GM18498 (cell line): Measurements from ENCODE around the gene LMAN2L.

Experiments
- ATAC-seq: cut with Tn5 transposase; IDR thresholded peaks from one replicate; pipeline ENCODE4 v1.9.1; 2021; ENCODE audit warnings: mild to moderate bottlenecking, moderate library complexity; ENCODE audit not compliant: unreplicated experiment

The LMAN2L gene

GRCh38 chr2:96715658-96716057 lies 24.2 kb downstream of the LMAN2L start:
- no peak for ATAC-seq

- ATAC-seq: no peak
These were observed 28.9 kb downstream of the LMAN2L start for GRCh38 chr2:96710985-96711384.

- ATAC-seq: no peak
These were observed 36.7 kb downstream of the LMAN2L start for GRCh38 chr2:96703021-96703751.

GRCh38 chr2:96702098-96702785 lies 37.6 kb downstream of the LMAN2L start:
- no peak for ATAC-seq

- no peak for ATAC-seq
These were observed 38.2 kb downstream of the LMAN2L start for GRCh38 chr2:96701636-96702035.

GRCh38 chr2:96700086-96700485 lies 39.8 kb downstream of the LMAN2L start:
- ATAC-seq: no peak

- ATAC-seq: no peak
These were observed 40.2 kb downstream of the LMAN2L start for GRCh38 chr2:96699621-96700020.

GRCh38 chr2:96699021-96699420 lies 40.8 kb downstream of the LMAN2L start:
- ATAC-seq: no peak

- no peak for ATAC-seq
These were observed 41.5 kb downstream of the LMAN2L start for GRCh38 chr2:96698221-96698861.

GRCh38 chr2:96697476-96697875 lies 42.4 kb downstream of the LMAN2L start:
- ATAC-seq: no peak

- no peak for ATAC-seq
These were observed 44.3 kb downstream of the LMAN2L start for GRCh38 chr2:96695602-96696001.

- no peak for ATAC-seq
These were observed 44.9 kb downstream of the LMAN2L start for GRCh38 chr2:96694816-96695455.

- ATAC-seq: no peak
These were observed 45.6 kb downstream of the LMAN2L start for GRCh38 chr2:96694279-96694678.

GRCh38 chr2:96693286-96694200 lies 46.3 kb downstream of the LMAN2L start:
- ATAC-seq: no peak

GRCh38 chr2:96692094-96692971 lies 47.5 kb downstream of the LMAN2L start:
- no peak for ATAC-seq

- ATAC-seq: no peak
These were observed 48.7 kb downstream of the LMAN2L start for GRCh38 chr2:96691022-96691612.

GRCh38 chr2:96690306-96691021 lies 49.4 kb downstream of the LMAN2L start:
- ATAC-seq: no peak

- no peak for ATAC-seq
These were observed 50.4 kb downstream of the LMAN2L start for GRCh38 chr2:96689431-96689991.
